Sigmoid colon (tissue), 4 donors: ENCODE results near the gene CCDC69.

Experiments
- POLR2A ChIP-seq, 2 donors: fragments of 450-650 bp; IDR thresholded peaks; one replicate each; pipeline ENCODE4 v1.6.1; 2016; ENCODE audit warnings: antibody characterized with exemption in 2 of 2, mild to moderate bottlenecking in 2 of 2, moderate library complexity in 2 of 2
- POLR2AphosphoS5 ChIP-seq, 4 donors: sonication (generic); formaldehyde crosslinking; IDR thresholded peaks; one replicate each; pipeline ENCODE4 v1.6.1; 2017; ENCODE audit warnings: antibody characterized with exemption in 4 of 4
- TF ChIP-seq, protein P1 (sequence below), 4 experiments: fragments of 450-650 bp in 3 of 4; fragments of 200-600 bp in 1 of 4; IDR thresholded peaks; one replicate each; pipeline ENCODE4 v1.5.1; 2016 to 2019; ENCODE audit warnings: antibody characterized with exemption in 4 of 4, mild to moderate bottlenecking in 3 of 4, moderate library complexity in 2 of 4

DNA sequence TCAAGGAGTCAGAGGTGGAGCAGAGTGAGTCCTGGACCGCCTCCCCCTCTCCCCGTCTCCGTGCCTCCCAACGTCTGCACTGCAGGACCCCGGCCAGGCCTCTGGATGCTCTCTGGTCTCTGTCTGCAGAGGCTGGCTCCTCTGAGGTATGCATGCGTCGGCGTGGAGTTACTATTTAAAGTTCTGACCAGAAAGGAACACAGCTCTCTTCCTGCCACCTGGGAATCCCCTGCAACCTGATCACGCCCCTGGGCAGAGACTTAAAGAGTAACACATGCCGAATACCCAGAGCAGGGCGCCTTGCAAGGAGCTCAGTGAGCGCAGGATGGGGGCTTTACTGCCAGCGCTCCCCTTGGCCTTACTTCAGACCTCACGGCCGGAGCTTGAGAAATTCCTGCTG lies 82.4 kb downstream of the CCDC69 start:
- TF ChIP-seq, protein P1, sequence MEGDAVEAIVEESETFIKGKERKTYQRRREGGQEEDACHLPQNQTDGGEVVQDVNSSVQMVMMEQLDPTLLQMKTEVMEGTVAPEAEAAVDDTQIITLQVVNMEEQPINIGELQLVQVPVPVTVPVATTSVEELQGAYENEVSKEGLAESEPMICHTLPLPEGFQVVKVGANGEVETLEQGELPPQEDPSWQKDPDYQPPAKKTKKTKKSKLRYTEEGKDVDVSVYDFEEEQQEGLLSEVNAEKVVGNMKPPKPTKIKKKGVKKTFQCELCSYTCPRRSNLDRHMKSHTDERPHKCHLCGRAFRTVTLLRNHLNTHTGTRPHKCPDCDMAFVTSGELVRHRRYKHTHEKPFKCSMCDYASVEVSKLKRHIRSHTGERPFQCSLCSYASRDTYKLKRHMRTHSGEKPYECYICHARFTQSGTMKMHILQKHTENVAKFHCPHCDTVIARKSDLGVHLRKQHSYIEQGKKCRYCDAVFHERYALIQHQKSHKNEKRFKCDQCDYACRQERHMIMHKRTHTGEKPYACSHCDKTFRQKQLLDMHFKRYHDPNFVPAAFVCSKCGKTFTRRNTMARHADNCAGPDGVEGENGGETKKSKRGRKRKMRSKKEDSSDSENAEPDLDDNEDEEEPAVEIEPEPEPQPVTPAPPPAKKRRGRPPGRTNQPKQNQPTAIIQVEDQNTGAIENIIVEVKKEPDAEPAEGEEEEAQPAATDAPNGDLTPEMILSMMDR (IDR thresholded peaks at IDR 0.05) = no peak
- peak in 3 of 4 donors; percentile 44 to 76 (median 50) for TF ChIP-seq POLR2AphosphoS5 (IDR thresholded peaks at IDR 0.05)
- no peak for TF ChIP-seq POLR2A (IDR thresholded peaks at IDR 0.05)
